WERI-Rb-1 (cell line): ENCODE data around the gene GSTP1.
"Not testable (repeated sequence)": the region's sequence is repeated elsewhere in the genome, so short reads cannot be mapped to it uniquely, and the experiment has no call there.

Source experiments
- DNase-seq: peaks from one replicate; pipeline ENCODE4 v3.0.0-alpha.2; 2020
- H3K27ac ChIP-seq: fragments of 250-450 bp; sonication (Bioruptor Pico); 2 replicates; pipeline ENCODE4 v1.5.1; 2020; ENCODE audit warnings: mild to moderate bottlenecking, moderate library complexity
- H3K27me3 ChIP-seq: fragments of 250-450 bp; sonication (Bioruptor Pico); 2 replicates; pipeline ENCODE4 v1.5.1; 2021; ENCODE audit warnings: mild to moderate bottlenecking, low read depth, moderate library complexity; ENCODE audit not compliant: insufficient read depth, severe bottlenecking
- H3K36me3 ChIP-seq: fragments of 250-450 bp; sonication (Bioruptor Pico); 2 replicates; pipeline ENCODE4 v1.5.1; 2020; ENCODE audit warnings: mild to moderate bottlenecking, moderate library complexity
- H3K4me3 ChIP-seq: 2 replicates; pipeline ENCODE4 v1.5.1; 2011; ENCODE audit warnings: low read depth, mild to moderate bottlenecking, control low read depth, low read length
- H3K9me3 ChIP-seq: fragments of 250-450 bp; sonication (Bioruptor Pico); 2 replicates; pipeline ENCODE4 v1.5.1; 2021; ENCODE audit warnings: mild to moderate bottlenecking, moderate library complexity; ENCODE audit not compliant: severe bottlenecking
- TF ChIP-seq, protein P1 (sequence below): IDR thresholded peaks from 2 replicates; pipeline ENCODE4 v1.5.1; 2011; ENCODE audit warnings: low read depth, mild to moderate bottlenecking, control low read depth, inconsistent platforms, low read length

Gene GSTP1

GRCh38 chr11:67545280-67545679 is 38.3 kb upstream of the GSTP1 start:
- Histone ChIP-seq H3K9me3 (no peaks in the 10 kb centered on the region), H3K27me3 (no peaks in the 10 kb centered on the region), H3K36me3 (no peaks in the 10 kb centered on the region), H3K4me3 (no peak overlapping the region), H3K27ac (no peak overlapping the region)
- no peak for DNase-seq
- TF ChIP-seq, protein P1, sequence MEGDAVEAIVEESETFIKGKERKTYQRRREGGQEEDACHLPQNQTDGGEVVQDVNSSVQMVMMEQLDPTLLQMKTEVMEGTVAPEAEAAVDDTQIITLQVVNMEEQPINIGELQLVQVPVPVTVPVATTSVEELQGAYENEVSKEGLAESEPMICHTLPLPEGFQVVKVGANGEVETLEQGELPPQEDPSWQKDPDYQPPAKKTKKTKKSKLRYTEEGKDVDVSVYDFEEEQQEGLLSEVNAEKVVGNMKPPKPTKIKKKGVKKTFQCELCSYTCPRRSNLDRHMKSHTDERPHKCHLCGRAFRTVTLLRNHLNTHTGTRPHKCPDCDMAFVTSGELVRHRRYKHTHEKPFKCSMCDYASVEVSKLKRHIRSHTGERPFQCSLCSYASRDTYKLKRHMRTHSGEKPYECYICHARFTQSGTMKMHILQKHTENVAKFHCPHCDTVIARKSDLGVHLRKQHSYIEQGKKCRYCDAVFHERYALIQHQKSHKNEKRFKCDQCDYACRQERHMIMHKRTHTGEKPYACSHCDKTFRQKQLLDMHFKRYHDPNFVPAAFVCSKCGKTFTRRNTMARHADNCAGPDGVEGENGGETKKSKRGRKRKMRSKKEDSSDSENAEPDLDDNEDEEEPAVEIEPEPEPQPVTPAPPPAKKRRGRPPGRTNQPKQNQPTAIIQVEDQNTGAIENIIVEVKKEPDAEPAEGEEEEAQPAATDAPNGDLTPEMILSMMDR, result no peak

- not testable (repeated sequence) for H3K9me3 ChIP-seq, H3K4me3 ChIP-seq, H3K36me3 ChIP-seq, DNase-seq, H3K27me3 ChIP-seq, H3K27ac ChIP-seq
These were observed 35.5 kb upstream of the GSTP1 start for GRCh38 chr11:67548112-67548511.

- Histone ChIP-seq H3K9me3 (peaks cover 5% of the 10 kb centered on the region), H3K4me3 (no peak overlapping the region), H3K27me3 (no peaks in the 10 kb centered on the region), H3K36me3 (no peaks in the 10 kb centered on the region), H3K27ac (no peak overlapping the region)
- no peak for DNase-seq
- TF ChIP-seq, protein P1, result no peak
These were observed 35.0 kb upstream of the GSTP1 start for GRCh38 chr11:67548555-67549110.

- peaks cover 5% of the 10 kb centered on the region for H3K9me3 ChIP-seq
- H3K27me3 ChIP-seq, result no peaks in the 10 kb centered on the region
- DNase-seq, result no peak
- TF ChIP-seq, protein P1, result no peak
- no peak overlapping the region for H3K27ac ChIP-seq
- no peak overlapping the region for H3K4me3 ChIP-seq
- no peaks in the 10 kb centered on the region for H3K36me3 ChIP-seq
These were observed 32.5 kb upstream of the GSTP1 start for GRCh38 chr11:67551127-67551526.

DNA sequence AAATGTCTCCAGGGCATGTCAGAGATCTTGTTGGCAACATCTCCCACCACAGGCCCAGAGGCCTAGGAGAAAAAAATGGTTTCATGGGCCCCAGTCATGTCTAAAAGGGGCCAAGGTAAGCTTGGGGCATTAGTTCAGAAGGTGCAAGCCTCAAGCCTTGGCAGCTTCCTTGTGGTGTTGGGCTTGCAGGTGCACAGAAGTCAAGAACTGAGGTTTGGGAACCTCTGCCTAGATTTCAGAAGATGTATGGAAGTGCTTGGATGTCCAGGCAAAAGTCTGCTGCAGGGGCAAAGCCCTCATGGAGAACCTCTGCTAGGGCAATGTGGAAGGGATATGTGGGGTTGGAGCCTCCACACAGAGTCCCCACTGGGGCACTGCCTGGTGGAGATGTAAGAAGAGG is 31.9 kb upstream of the GSTP1 start:
- not testable (repeated sequence) for H3K27me3 ChIP-seq, H3K36me3 ChIP-seq, DNase-seq, H3K27ac ChIP-seq, H3K9me3 ChIP-seq, H3K4me3 ChIP-seq

- Histone ChIP-seq H3K9me3 (peaks cover 5% of the 10 kb centered on the region), H3K27ac (no peak overlapping the region), H3K4me3 (no peak overlapping the region), H3K36me3 (no peaks in the 10 kb centered on the region), H3K27me3 (no peaks in the 10 kb centered on the region)
- no peak for DNase-seq
- TF ChIP-seq, protein P1, result no peak
These were observed 27.4 kb upstream of the GSTP1 start for GRCh38 chr11:67556244-67556643.

GRCh38 chr11:67558084-67558772 is 25.4 kb upstream of the GSTP1 start:
- TF ChIP-seq, protein P1, result no peak
- no peak for DNase-seq
- H3K36me3 ChIP-seq, result no peaks in the 10 kb centered on the region
- no peaks in the 10 kb centered on the region for H3K9me3 ChIP-seq
- no peaks in the 10 kb centered on the region for H3K27me3 ChIP-seq
- no peak overlapping the region for H3K4me3 ChIP-seq
- H3K27ac ChIP-seq, result no peak overlapping the region
